NT2/D1 (cell line): ENCODE results near the gene MAD1L1.

Experiments used
- DNase-seq: peaks from one replicate; pipeline ENCODE4 v3.0.0-alpha.2; 2011; ENCODE audit warnings: low read depth, low spot score
- H3K27me3 ChIP-seq: 2 replicates; pipeline ENCODE4 v1.6.0; 2011; ENCODE audit warnings: mild to moderate bottlenecking; ENCODE audit not compliant: insufficient read length, insufficient read depth
- H3K36me3 ChIP-seq: 2 replicates; pipeline ENCODE4 v1.6.1; 2011; ENCODE audit warnings: mild to moderate bottlenecking, low read length, mixed read lengths; ENCODE audit not compliant: insufficient read depth, insufficient read length
- H3K4me1 ChIP-seq: 2 replicates; pipeline ENCODE4 v1.5.1; 2011; ENCODE audit not compliant: insufficient read depth, insufficient read length
- H3K4me3 ChIP-seq: 2 replicates; pipeline ENCODE4 v1.5.1; 2011; ENCODE audit warnings: low read depth; ENCODE audit not compliant: insufficient read length
- H3K9ac ChIP-seq: 2 replicates; pipeline ENCODE4 v1.6.0; 2011; ENCODE audit warnings: low read depth; ENCODE audit not compliant: insufficient read length
- H3K9me3 ChIP-seq: 2 replicates; pipeline ENCODE4 v1.5.1; 2011; ENCODE audit warnings: mild to moderate bottlenecking, low read length; ENCODE audit not compliant: insufficient read depth
- SUZ12 ChIP-seq: IDR thresholded peaks from 2 replicates; pipeline ENCODE4 v1.6.1; 2011; ENCODE audit not compliant: insufficient read length, insufficient read depth; ENCODE audit errors: extremely low read depth
- YY1 ChIP-seq: IDR thresholded peaks from 2 replicates; pipeline ENCODE4 v1.6.1; 2011; ENCODE audit not compliant: insufficient read length, insufficient read depth
- ZNF274 ChIP-seq: IDR thresholded peaks from 2 replicates; pipeline ENCODE4 v1.6.1; 2011; ENCODE audit warnings: mild to moderate bottlenecking, low read depth, low read length

Gene MAD1L1

DNA sequence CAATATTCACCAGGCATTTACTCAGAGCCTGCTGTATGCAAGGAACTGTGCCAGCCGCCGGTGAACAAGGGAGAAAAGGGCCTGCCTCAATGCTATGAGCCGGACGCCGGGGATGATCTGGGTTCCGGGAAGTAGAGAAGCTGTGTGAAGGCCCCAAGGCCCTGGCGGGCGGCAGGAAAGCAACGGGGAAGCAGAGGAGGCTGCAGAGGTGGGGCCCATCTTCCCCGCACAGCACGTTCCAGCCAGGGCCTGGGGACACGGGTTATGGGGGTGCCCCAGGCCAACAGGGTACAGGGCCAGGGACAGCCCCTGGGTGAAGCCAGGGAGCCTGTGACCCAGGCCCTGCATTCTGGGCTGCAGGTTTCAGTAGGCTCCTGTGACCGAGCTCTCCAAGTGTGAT, 179.3 kb downstream of the MAD1L1 start:
- H3K4me3 ChIP-seq, result no peak overlapping the region
- peaks cover 31% of the 10 kb centered on the region for H3K36me3 ChIP-seq
- no peaks in the 10 kb centered on the region for H3K9me3 ChIP-seq
- no peaks in the 10 kb centered on the region for H3K27me3 ChIP-seq
- H3K9ac ChIP-seq, result no peak overlapping the region
- TF ChIP-seq YY1, result no peak
- no peak for TF ChIP-seq SUZ12
- no peak for TF ChIP-seq ZNF274
- peaks cover 12% of the 10 kb centered on the region for H3K4me1 ChIP-seq
- DNase-seq, result no peak

- no peak for DNase-seq
- TF ChIP-seq SUZ12 (no peak), ZNF274 (no peak), YY1 (no peak)
- no peak overlapping the region for H3K9ac ChIP-seq
- H3K36me3 ChIP-seq, result peaks cover 36% of the 10 kb centered on the region
- no peak overlapping the region for H3K4me3 ChIP-seq
- peaks cover 11% of the 10 kb centered on the region for H3K4me1 ChIP-seq
- H3K9me3 ChIP-seq, result no peaks in the 10 kb centered on the region
- H3K27me3 ChIP-seq, result no peaks in the 10 kb centered on the region
Observed at GRCh38 chr7:2052657-2053048, 180.1 kb downstream of the MAD1L1 start.

DNA sequence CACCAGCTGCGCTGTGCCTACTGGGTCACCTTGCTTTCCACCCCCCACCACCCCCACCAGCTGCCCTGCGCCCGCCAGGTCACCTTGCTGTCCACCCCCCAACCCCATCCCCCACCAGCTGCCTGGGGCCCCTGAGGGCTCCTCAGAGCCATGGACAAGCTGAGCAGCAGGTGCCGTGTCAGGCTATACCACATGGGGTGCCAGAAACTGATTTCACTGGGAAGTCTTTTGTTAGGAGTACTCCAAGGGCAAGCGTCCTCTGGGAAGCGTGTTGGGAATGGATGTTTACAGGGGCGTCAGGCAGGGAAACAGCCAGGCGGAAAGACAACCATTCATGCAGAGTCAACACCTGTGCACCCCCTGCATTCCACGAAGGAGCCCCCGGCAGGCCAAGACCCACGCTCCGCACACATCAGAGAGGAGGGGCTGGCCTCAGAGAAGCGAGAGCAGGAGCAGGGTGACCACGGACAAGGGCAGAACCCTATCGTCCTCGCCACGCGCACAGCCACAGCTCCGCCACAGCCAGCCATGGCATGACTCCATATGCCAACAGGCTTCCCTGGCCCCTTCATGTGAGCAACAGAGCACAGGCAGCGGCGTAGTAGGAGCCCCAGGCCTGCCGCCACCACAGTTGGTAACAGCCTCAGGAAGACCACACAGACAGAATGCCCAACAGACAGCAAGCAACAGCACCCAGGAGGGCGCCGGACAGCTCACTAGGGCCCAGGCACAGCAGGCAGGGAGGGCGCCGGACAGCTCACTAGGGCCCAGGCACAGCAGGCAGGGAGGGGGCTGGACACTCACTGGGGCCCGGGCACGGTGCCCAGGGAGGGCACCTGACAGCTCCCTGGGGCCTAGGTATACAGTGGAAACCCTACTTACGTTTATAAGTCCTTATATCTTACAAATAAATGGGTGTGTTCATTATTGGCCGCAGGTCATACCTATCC, 180.8 kb downstream of the MAD1L1 start:
- H3K9me3 ChIP-seq, result no peaks in the 10 kb centered on the region
- TF ChIP-seq YY1, result no peak
- H3K4me1 ChIP-seq, result peaks cover 11% of the 10 kb centered on the region
- H3K36me3 ChIP-seq, result peaks cover 35% of the 10 kb centered on the region
- no peaks in the 10 kb centered on the region for H3K27me3 ChIP-seq
- no peak overlapping the region for H3K9ac ChIP-seq
- no peak for DNase-seq
- H3K4me3 ChIP-seq, result no peak overlapping the region

DNA sequence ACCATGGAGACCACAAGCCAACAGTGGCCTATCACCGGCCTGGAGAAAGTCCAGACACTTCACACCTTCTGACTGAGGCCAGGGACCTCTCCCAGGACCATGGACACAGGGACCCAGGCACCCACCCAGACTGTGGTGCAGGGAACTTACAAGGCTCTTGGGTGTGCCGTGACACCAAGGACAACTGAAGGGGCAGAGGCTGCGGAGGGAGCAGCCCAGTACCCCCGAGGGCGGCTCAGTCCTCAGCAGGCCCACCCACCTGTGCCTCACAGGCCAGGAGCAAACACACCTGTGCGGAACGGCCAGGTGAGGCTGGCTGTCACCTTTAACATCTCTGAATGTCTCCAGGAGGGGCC, 182.3 kb downstream of the MAD1L1 start:
- H3K4me1 ChIP-seq, result peaks cover 13% of the 10 kb centered on the region
- H3K9ac ChIP-seq, result no peak overlapping the region
- TF ChIP-seq SUZ12 (no peak), ZNF274 (no peak), YY1 (no peak)

DNA sequence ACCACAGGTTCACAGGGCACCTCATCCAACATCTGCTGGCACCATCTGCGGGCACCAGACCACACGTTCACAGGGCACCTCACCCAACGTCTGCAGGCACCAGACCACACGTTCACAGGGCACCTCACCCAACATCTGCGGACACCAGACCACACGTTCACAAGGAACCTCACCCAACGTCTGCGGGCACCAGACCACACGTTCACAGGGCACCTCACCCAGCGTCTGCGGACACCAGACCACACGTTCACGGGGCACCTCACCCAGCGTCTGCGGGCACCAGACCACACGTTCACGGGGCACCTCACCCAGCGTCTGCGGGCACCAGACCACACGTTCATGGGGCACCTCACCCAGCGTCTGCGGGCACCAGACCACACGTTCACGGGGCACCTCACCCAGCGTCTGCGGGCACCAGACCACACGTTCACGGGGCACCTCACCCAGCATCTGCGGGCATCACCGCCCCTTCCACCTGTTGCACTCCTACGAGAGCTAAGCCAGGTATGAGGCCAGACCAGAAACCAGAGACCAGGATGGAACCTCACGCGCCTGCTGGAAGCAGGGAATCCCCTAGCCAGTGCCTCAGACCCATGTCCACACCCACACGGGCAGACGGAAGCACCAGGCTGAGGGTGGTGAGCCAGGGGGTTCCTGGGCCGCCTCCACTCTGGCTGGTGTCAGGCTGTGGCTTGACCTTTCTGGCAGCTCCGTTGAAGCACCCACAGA, 182.8 kb downstream of the MAD1L1 start:
- DNase-seq, result no peak
- no peak for TF ChIP-seq SUZ12
- no peak for TF ChIP-seq ZNF274
- no peak for TF ChIP-seq YY1
- Histone ChIP-seq H3K9me3 (no peaks in the 10 kb centered on the region), H3K4me3 (no peak overlapping the region), H3K36me3 (peaks cover 28% of the 10 kb centered on the region), H3K9ac (no peak overlapping the region), H3K27me3 (no peaks in the 10 kb centered on the region), H3K4me1 (peaks cover 13% of the 10 kb centered on the region)

More for the DNA sequence above, 182.3 kb downstream of the MAD1L1 start:
- no peak for DNase-seq
- H3K36me3 ChIP-seq, result peaks cover 31% of the 10 kb centered on the region
- no peaks in the 10 kb centered on the region for H3K27me3 ChIP-seq
- no peaks in the 10 kb centered on the region for H3K9me3 ChIP-seq
- H3K4me3 ChIP-seq, result no peak overlapping the region

DNA sequence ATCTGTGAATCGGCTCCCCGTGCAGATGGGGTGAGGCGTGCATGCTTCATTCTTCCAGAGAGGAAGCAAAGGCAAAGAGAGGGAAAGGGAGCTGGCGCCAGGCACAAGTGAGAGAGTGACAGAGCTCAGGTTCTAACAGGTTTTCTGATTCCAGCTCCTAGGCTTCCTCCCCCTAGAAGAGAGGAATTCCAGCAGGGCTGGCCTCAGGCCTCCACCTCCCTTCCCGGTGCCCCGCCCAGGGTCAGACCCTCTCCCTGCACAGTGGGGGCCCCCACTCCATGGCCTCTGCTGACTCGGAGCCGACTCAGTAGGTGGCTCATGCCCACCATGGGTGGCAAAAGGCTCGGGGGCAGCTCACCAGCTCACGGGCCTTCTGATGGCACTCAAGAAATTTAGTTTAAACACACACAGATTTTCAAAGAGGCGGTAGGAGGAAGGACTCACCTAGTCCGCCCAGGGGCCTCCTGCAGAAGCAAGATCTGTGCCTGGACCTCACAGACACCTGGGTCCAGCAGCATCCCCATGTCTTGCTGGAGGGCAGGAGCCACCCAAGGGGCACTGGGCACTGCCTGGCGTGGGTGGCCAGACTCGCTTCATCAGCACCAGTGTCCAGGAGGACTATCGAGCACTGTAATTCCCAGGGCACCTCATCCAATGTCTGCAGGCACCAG, 183.5 kb downstream of the MAD1L1 start:
- no peaks in the 10 kb centered on the region for H3K27me3 ChIP-seq
- no peak overlapping the region for H3K4me3 ChIP-seq
- no peak for DNase-seq
- no peak for TF ChIP-seq ZNF274
- no peak for TF ChIP-seq SUZ12
- no peak for TF ChIP-seq YY1
- peaks cover 25% of the 10 kb centered on the region for H3K36me3 ChIP-seq
- H3K9ac ChIP-seq, result no peak overlapping the region
- no peaks in the 10 kb centered on the region for H3K9me3 ChIP-seq
- peaks cover 13% of the 10 kb centered on the region for H3K4me1 ChIP-seq

- Histone ChIP-seq H3K27me3 (no peaks in the 10 kb centered on the region), H3K9me3 (no peaks in the 10 kb centered on the region), H3K4me1 (peaks cover 16% of the 10 kb centered on the region), H3K36me3 (peaks cover 26% of the 10 kb centered on the region), H3K9ac (no peak overlapping the region), H3K4me3 (no peak overlapping the region)
- TF ChIP-seq YY1 (no peak), ZNF274 (no peak), SUZ12 (no peak)
- DNase-seq, result no peak
Observed at GRCh38 chr7:2048531-2048930, 184.2 kb downstream of the MAD1L1 start.
